GM21717 (cell line): ENCODE results near the gene ERC2.

Experiments
- ATAC-seq: cut with Tn5 transposase; IDR thresholded peaks from one replicate; pipeline ENCODE4 v1.9.1; 2021; ENCODE audit warnings: mild to moderate bottlenecking, moderate library complexity; ENCODE audit not compliant: unreplicated experiment

The ERC2 gene

DNA sequence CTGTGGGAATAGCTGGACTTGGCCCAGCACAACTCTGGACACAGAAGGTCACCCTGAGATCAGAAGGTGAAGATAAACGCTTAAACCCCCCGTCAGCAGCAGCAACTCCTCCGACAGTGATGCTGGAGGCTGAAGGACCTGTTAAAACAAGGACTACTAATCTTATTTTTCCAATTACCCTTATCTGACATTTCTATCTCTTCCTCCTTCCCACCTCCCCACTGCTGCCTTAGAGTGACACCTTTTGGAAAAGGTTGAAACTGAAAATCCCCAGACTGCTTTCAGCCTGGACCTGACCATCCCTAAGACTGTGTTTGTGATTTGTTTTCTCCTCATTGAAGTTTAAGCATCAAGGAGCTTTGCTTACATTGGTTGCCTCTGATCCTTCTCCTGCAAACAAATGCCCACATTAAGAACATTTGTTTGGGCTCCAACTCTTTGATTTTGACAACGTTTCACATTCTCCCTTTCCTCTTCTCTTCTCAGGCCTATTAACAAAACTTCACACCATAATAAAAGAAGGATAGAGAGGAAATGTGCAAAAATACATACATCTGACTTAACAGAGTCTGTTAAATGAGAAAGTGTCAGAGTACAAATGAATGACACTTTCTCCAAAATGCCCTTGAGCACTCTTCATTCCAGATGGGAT is 570.6 kb downstream of the ERC2 start:
- no peak for ATAC-seq

DNA sequence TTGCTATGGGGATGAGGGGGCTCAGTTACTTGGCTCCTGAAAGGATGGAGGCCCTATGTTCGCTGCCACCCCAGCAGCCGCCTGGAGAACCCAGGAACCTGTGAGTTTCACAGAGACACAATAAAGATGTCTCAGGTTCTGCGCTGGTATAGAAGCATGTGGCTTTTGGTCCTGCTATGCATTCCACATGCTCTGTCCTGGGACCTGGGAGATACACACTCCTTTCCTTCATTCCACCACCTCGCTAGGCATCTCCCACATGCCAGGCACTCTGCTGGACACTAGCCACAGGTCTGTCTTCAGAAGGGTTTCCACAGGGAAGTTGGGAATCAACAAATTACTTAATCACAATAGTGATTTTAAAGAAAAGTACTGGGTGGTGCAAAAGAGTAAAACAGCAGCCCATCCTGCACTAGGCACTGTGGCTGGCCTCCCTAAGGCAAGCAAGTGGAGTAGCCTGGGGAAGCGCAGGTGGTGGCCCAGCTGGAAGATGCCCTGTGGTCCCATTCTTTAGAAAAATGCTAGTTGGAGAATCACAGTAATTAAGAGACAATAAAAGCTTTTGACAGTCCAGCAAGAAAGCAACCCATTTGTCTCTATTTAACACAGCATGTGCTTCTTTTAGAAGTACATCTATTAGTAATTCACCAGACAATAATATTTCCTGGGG is 572.2 kb downstream of the ERC2 start:
- ATAC-seq, result no peak

- no peak for ATAC-seq
These were observed 573.7 kb downstream of the ERC2 start for GRCh38 chr3:55894605-55895004.

- ATAC-seq, result no peak
These were observed 575.1 kb downstream of the ERC2 start for GRCh38 chr3:55893045-55893664.

- ATAC-seq, result no peak
These were observed 577.2 kb downstream of the ERC2 start for GRCh38 chr3:55891106-55891505.

DNA sequence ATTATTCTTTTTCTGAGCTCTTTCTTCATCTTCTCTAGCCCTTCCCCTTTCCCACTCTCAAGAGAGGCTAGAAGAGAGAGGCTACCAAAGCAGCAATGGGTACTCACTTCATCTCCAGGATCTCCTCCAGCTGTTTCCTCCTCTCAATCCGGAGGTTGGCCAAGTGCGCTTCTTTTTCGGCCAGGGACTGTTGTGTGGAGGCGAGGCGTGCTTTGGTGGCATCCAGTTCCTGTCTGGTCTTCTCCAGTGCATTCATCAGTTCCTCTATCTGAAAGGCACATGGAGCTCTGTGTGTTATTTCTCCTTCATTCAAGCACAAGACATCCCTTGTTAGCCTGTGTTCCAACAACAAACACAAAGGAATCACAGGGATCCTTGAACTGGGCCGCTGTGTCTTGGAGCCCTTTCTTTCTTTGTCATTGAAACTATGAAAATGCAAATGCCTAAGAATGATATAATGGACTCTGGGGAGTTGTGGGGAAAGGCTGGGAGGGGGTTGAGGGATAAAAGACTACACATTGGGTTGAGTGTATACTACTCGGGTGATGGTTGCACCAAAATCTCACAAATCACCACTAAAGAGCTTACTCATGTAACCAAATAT is 579.9 kb downstream of the ERC2 start:
- ATAC-seq, result no peak

GRCh38 chr3:55885721-55886120 is 582.5 kb downstream of the ERC2 start:
- no peak for ATAC-seq

- no peak for ATAC-seq
These were observed 583.6 kb downstream of the ERC2 start for GRCh38 chr3:55884491-55885285.

DNA sequence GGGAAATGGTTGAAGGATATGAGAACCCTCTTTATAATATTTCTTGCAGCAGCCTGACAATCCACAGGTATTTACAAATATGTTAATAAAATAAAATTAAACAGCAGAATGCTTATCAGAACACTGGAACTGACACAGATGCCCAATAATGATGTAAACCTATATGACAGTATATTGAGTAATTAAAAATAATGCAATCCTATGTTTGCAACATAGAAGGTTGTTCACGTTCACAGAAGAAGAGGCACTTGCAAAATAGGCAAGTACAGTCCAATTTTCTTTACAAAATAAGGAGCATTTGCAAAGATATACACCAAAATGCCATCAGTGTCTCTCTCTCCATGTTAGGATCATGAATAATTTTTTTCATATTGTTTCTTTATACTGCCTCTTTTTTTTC is 584.2 kb downstream of the ERC2 start:
- no peak for ATAC-seq

DNA sequence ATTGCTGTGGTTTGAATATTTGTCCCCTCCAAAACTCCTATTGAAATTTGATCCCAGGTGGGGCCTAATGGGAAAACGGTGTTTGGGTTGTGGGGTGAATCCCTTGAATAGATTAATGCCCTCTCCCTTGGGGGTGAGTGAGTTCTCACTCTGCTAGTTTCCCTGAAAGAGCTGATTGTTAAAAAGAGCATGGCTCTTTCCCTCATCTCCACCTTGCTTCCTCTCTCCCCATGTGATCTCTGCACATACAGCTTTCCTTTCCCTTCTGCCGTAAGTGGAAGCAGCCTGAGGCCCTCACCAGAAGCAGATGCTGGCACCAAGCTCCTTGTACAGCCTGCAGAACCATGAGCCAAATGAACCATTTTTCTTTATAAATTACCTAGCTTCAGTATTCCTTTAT is 586.3 kb downstream of the ERC2 start:
- ATAC-seq, result no peak

- ATAC-seq, result no peak
These were observed 587.9 kb downstream of the ERC2 start for GRCh38 chr3:55880357-55880756.

DNA sequence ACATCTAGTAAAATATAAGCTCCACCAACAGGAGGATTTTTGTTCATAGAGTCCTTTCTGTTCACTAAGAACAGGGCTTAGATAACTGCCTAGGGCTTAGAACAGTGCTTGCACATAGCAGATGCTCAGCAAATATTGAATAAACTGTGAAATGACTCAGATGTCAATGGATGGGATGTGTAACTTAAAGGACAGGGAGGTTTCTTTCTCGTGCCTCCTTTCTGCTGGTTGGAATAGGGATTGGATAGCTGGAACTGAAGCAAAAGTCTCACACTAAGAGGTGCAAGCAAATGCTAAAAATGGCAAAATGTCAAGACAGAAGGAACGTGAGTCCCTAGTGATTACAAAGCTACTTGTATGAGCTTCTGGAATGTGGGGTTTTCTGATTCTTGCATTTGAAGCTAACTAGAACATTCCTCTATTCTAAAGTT is 588.4 kb downstream of the ERC2 start:
- no peak for ATAC-seq

DNA sequence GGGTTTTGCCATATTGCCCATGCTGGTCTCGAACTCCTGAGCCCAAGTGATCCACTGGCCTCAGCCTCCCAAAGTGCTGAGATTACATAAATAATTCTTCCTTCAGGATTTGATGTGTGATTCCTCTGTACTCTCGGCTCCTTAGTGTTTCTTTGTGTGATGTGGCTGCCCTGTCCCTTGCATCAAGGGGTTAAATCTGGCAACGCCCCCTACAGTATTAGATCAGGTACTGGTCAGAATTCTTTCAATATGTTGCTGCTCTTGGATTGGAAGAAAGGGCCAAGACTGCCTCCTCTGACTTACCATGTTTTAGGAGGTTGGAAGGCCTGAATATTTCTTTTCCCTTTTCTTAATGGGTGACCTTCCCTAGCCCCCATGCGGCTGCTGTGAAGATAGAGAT is 590.6 kb downstream of the ERC2 start:
- ATAC-seq, result no peak

DNA sequence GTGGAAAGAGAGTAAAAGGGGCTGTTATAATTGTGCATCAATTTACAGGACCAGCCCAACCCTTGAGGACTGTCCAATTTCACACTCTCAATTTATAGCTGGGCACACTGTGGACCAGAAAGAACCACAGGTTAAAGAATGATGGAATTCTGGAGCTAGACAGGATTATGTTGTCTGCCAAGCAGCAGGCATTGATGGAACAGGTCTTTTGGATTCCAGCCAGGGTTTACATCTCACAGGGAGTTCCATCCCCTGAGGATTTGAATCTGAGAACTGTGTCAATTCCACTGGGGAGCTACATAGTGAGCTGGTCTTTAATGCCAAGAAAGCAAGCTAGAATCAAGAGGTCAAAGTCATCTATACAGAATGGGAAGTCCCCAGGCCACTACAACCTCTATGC is 591.7 kb downstream of the ERC2 start:
- no peak for ATAC-seq

- no peak for ATAC-seq
These were observed 593.2 kb downstream of the ERC2 start for GRCh38 chr3:55875113-55875512.

DNA sequence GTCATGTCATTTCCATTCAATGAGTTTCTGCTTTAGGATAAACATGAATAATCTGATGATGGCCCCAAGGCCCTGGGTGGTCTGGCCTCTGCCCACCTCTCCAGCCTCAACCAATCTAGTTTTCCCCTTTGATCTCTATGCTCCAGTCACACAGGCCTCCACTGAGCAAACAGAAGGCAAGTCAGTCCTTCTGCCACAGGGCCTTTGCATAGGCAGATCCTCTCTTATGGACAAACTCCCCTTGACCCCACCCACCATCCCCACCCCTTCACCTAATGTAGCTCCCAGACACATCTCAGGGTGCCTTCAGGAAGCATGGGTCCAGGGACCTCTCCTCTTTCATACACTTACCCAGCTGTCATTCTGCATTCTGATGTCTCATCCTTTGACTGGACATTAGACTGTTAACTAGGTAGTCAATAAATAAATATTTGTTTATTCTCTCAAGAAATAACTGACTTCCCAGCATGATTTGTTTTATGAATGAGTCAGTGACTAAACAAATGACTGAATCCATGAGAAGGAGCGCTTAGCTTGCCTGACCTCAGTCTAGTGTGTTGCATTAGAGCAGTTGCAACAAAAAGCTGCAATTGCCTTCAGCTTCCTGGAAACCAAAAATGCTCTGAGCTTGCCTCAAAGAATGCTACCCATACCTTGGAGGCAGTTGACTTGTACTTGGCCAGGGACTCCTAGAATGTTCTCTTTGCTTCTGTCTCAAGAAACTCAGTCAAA is 594.6 kb downstream of the ERC2 start:
- ATAC-seq, result no peak

DNA sequence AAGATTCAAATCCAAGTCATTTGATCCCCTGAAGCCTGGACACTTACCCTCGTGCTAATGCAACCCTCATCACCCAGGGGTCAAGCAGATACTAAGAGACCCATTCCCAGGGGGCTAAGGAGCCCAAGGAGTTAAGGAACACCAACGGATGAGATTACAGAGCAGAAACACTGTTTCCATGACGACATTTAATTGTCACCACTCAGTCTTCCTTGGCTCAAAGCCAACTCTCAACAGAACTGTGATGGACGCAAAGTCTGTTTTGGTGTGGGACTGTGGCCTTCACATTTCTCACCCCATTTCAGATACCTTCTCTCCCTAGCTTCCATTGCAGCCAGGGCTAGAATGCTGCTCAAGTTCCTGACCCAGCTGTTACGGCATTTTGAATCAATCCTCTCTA is 597.7 kb downstream of the ERC2 start:
- no peak for ATAC-seq

GRCh38 chr3:55868347-55868746 is 599.9 kb downstream of the ERC2 start:
- ATAC-seq, result no peak

DNA sequence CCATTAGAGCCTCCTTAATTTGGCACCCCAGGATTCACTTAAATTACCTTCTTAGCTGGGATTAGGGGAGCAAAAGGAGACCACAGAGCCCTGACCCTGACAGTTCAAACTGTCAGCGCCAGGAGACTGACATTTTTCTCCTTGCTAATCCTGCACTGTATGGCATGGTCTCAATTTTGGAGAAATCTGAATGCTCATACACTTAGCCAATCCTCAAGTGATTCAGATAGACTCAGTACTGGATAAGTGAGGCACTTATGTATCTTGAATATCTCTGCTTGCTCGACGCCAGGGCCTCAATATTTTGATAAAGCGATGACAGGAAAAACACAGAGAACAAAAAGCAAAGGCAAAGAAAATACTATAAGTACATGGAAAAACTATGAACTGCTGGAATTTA is 605.2 kb downstream of the ERC2 start:
- no peak for ATAC-seq

GRCh38 chr3:55860049-55860721 is 608.1 kb downstream of the ERC2 start:
- ATAC-seq, result no peak
